OCI-LY3 (cell line): Measurements from ENCODE around the gene FGF4.

Experiments
- CTCF ChIP-seq: fragments of 200-600, 300-600 bp; sonication (generic); IDR thresholded peaks from 2 replicates; pipeline ENCODE4 v1.5.1; 2014; ENCODE audit warnings: antibody characterized with exemption, low read length, low read depth
- EZH2phosphoT487 ChIP-seq: fragments of 200-600 bp; shearing (Covaris generic); IDR thresholded peaks from 2 replicates; pipeline ENCODE4 v1.6.1; 2018; ENCODE audit warnings: antibody characterized with exemption, mixed run types, low read depth

GRCh38 chr11:69721106-69721505, 54.0 kb downstream of the FGF4 start:
- no peak for TF ChIP-seq CTCF
- no peak for TF ChIP-seq EZH2phosphoT487
